Activated CD8-positive, alpha-beta memory T cell treated with anti-CD3 and anti-CD28 coated beads, Interleukin-2, amount 50 U/mL, for 4 hours (primary cell): ENCODE data around the gene NLRP11.
"Not testable (repeated sequence)": the region's sequence is repeated elsewhere in the genome, so short reads cannot be mapped to it uniquely, and the experiment has no call there.

Experiments used
- DNase-seq: peaks from one replicate; pipeline ENCODE4 v3.0.0-alpha.2; 2020

Gene NLRP11

DNA sequence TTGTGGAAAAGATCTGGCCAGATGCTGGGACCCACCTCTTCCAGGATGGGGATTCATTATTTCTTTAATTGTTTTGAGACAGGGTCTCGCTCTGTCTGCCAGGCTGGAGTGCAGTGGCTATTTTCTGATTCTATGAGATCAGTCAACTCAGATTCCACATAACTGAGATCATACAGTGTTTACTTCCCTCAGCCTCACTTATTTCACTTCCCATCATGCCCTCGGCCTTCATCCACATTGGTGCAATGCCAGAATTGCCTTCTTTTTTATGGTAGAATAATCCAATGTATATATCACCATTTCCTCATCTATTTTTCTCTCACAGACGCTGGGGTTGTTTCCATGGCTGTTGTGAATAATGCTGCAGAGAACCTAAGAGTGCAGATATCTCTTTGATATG is 62.2 kb downstream of the NLRP11 start:
- DNase-seq, result not testable (repeated sequence)

- DNase-seq, result not testable (repeated sequence)
Observed at GRCh38 chr19:55768818-55769217, 63.0 kb downstream of the NLRP11 start, which contains the start of gene RFPL4AL1. RFPL4AL1 (plus strand) TSS chr19:55769118; CDS start chr19:55771805, 2,687 bp downstream.

DNA sequence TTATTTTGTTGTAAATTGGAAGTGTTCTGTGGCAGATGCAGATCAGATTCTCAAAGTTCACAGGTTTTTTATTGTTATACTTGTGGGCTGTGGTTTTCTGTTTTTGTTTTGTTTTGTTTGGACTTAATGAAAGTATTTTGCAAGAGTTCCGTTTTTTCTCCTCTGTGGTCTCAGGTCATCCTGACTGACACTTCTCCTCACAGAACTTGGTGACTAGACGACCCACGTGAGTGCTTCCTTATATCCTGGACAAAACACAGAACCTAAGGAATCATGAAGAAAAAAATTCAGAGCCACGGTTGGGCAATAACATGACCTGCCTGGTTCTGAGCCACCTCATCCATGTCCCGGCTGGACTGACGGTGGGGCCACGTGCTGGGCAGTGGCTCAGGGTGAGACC is 65.3 kb downstream of the NLRP11 start:
- no peak for DNase-seq

GRCh38 chr19:55758797-55759196 is 73.0 kb downstream of the NLRP11 start, which contains the start of gene RFPL4A:
RFPL4A (plus strand) TSS chr19:55759097; CDS start chr19:55761801, 2,704 bp downstream.
- not testable (repeated sequence) for DNase-seq

DNA sequence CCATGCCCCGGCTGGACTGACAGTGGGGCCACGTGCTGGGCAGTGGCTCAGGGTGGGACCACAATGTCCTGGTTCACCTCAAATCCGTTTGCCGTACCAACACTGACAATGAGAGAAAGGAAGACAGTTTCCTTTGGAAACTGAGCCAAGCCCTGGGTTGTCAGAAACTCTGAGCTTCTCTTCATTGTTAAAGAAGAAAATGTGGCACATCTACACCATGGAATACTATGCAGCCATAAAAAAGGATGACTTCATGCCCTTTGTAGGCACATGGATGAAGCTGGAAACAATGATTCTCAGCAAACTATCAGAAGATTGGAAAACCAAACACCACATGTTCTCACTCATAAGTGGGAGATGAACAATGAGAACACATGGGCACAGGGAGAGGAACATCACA is 75.0 kb downstream of the NLRP11 start:
- DNase-seq, result not testable (repeated sequence)

- no peak for DNase-seq
Observed at GRCh38 chr19:55753401-55753800, 78.4 kb downstream of the NLRP11 start.

DNA sequence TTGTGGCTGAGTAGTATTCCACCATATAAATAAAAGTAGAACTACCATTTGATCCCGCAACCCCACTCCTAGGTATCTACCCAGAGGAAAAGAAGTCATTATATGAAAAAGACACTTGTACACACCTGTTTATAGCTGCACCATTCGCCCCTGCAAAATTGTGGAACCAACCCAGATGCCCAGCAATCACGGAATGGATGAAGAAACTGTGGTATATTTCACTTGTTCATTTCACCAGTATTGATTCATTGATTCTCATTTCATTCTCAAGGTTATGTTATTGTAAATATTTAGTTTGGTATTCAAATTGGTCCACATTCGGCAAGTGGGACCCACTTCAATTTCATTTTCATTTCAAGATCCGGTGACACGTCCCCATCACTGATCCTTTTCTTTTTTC is 81.1 kb downstream of the NLRP11 start:
- DNase-seq, result no peak

DNA sequence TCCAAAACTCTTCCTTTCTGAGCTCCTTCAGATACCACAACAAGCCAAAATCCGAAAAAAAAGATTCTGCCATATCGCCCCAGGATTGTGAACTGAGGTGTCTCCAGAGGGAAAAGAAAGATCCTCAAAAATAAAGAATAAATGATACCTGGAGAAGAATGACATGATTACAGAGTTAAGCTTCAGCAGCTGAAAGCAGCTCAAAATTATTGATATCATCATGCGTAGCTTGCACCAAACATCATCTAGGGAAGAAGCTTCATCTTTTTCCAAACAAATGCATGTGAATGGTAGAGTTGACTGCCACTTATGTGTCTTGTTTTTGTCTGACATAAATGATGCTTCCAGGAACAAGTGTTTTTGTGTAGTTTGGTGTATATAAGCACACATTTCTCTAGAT is 93.5 kb downstream of the NLRP11 start, which contains the start of gene NLRP9:
Gene NLRP9, minus strand, starts transcription at position 101 of the 400 bp plus-strand sequence. Its CDS starts 28 bp downstream, at position 73.
- no peak for DNase-seq
